BLaER1 (cell line): ENCODE measurements around the gene CRYL1.

Experiments
- H3K27ac ChIP-seq: shearing (Covaris generic); formaldehyde crosslinking; 2 replicates; pipeline ENCODE4 v1.8.1; 2022
- H3K27me3 ChIP-seq: shearing (Covaris generic); formaldehyde crosslinking; 2 replicates; pipeline ENCODE4 v1.8.1; 2022
- H3K36me3 ChIP-seq: shearing (Covaris generic); formaldehyde crosslinking; 2 replicates; pipeline ENCODE4 v1.8.1; 2022
- H3K4me1 ChIP-seq: shearing (Covaris generic); formaldehyde crosslinking; 2 replicates; pipeline ENCODE4 v1.8.1; 2022
- H3K4me2 ChIP-seq: shearing (Covaris generic); formaldehyde crosslinking; 2 replicates; pipeline ENCODE4 v1.8.1; 2022
- H3K4me3 ChIP-seq: shearing (Covaris generic); formaldehyde crosslinking; 2 replicates; pipeline ENCODE4 v1.8.1; 2022
- H3K9ac ChIP-seq: shearing (Covaris generic); formaldehyde crosslinking; 2 replicates; pipeline ENCODE4 v1.8.1; 2022
- H3K9me3 ChIP-seq: shearing (Covaris generic); formaldehyde crosslinking; 2 replicates; pipeline ENCODE4 v1.8.1; 2022
- H4K20me1 ChIP-seq: shearing (Covaris generic); formaldehyde crosslinking; 2 replicates; pipeline ENCODE4 v1.8.1; 2022
- Cebpa-rat ChIP-seq: shearing (Covaris generic); IDR thresholded peaks from 2 replicates; pipeline ENCODE4 v1.8.1; 2022

The CRYL1 gene

DNA sequence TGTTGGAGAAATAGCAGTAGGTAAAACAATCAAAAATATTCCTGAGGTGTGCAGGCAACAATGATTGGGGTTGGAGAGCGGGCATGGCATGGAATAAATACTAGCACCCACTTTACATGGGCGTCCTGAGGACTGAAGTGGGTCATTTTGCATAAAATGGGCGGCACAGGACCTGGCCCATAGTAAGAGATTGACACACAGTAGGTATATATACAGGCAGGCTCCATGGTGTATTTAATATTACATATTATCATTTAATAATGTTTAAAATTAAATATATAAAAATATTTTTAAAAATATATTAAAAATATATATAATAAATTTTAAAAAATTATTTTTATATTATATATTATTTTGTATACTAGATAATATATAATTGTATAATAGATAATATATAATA is 48.3 kb downstream of the CRYL1 start:
- Histone ChIP-seq H3K4me1 (peaks cover 77% of the 10 kb centered on the region), H3K4me3 (no peak overlapping the region), H3K27ac (peak overlapping the region; percentile 94; the same call in 1 of the 2 replicates), H3K27me3 (no peaks in the 10 kb centered on the region), H3K9me3 (no peaks in the 10 kb centered on the region), H3K36me3 (no peaks in the 10 kb centered on the region; the same call in 1 of the 2 replicates), H3K4me2 (peak overlapping the region; percentile 97; the same call in 1 of the 2 replicates), H4K20me1 (no peaks in the 10 kb centered on the region), H3K9ac (no peak overlapping the region)
- no peak for TF ChIP-seq Cebpa-rat

DNA sequence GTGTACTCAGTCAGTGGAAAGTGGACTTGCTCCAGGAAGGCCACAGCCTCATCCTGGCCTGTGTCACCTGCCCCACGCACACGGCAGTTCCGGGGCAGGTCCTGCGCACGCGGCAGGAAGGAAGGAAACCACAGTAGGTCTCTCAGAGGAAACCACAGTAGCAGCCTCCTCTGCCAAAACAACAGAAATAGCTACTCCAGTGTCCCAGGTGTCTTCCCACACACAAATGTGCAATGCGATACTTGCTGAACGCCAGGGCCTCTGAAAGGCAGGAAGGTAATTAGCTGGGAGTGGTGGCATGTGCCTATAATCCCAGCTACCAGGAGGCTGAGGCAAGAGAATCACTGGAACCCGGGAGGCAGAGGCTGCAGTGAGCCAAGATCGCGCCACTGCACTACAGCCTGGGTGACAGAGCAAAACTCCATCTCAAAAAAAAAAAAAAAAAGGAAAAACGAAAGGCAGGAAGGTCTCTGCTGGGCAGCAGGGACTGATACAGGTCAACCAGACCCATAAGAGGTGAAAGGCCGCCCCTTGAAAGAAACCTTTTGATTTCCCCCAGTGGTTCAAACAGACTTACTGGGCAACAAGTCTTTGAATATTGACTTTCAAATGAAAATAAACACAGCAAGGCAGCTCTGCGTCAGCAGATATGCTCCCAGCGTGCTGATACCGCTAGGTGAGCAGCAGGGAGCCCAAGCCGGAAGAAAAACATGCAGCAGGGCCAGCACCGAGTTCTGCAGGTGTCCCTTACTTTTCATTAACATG is 49.5 kb downstream of the CRYL1 start:
- no peaks in the 10 kb centered on the region; the same call in 1 of the 2 replicates for H3K36me3 ChIP-seq
- H3K27ac ChIP-seq = peak overlapping the region; percentile 94
- TF ChIP-seq Cebpa-rat = no peak
- H3K4me3 ChIP-seq = peak overlapping the region; percentile 54
- no peaks in the 10 kb centered on the region for H3K27me3 ChIP-seq
- H3K4me2 ChIP-seq = peak overlapping the region; percentile 97
- H4K20me1 ChIP-seq = no peaks in the 10 kb centered on the region
- H3K9ac ChIP-seq = peak overlapping the region; percentile 81
- H3K9me3 ChIP-seq = peaks cover 6% of the 10 kb centered on the region
- H3K4me1 ChIP-seq = peaks cover 77% of the 10 kb centered on the region

DNA sequence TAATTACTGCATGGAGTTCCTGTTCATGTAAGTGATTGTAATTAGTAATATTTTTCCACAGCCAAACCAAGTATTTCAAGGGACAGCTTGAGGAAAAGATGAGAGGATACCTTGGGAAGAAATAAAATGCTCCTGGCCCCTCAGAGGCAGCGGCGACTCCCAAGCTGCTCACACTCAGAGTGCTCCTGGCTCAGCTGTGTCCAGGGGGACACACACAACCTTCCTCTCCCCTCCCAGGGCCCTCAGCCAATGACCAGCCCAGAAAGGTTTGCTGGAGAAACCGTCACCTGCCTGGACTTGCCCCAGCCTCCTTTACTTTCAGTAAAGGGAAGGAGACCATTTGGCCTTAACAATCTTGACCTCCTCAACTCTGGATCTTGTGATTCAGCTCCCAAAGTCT is 51.1 kb downstream of the CRYL1 start:
- H3K4me1 ChIP-seq = peaks cover 63% of the 10 kb centered on the region
- no peak overlapping the region for H3K9ac ChIP-seq
- peaks cover 14% of the 10 kb centered on the region for H3K9me3 ChIP-seq
- TF ChIP-seq Cebpa-rat = no peak
- H4K20me1 ChIP-seq = no peaks in the 10 kb centered on the region
- peak overlapping the region; percentile 97 for H3K4me2 ChIP-seq
- H3K36me3 ChIP-seq = no peaks in the 10 kb centered on the region; the same call in 1 of the 2 replicates
- peak overlapping the region; percentile 94 for H3K27ac ChIP-seq
- H3K4me3 ChIP-seq = no peak overlapping the region
- no peaks in the 10 kb centered on the region for H3K27me3 ChIP-seq

DNA sequence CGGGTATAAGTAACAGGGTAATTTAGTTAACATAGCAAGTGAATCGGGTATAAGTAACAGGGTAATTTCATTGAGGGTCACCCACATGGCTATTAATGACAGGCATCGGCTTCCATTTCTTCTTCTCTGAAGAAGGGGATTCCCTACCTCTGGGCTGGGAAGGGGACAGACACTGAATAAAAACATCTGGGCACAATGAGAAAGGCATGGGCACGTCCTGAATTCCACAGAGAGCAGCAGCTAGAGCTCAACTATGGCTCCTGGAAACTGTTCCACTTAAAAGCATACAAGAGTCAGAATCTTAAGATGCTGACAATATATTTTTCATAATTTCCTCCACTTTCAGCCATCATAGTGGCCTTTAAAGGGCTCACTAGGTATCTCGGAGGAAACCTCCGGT is 51.8 kb downstream of the CRYL1 start:
- peak overlapping the region; percentile 94 for H3K27ac ChIP-seq
- H3K4me1 ChIP-seq = peaks cover 63% of the 10 kb centered on the region
- H3K4me3 ChIP-seq = no peak overlapping the region
- no peak for TF ChIP-seq Cebpa-rat
- H3K9me3 ChIP-seq = peaks cover 14% of the 10 kb centered on the region
- H3K4me2 ChIP-seq = peak overlapping the region; percentile 18
- no peaks in the 10 kb centered on the region for H4K20me1 ChIP-seq
- H3K36me3 ChIP-seq = no peaks in the 10 kb centered on the region; the same call in 1 of the 2 replicates
- no peaks in the 10 kb centered on the region for H3K27me3 ChIP-seq
- H3K9ac ChIP-seq = no peak overlapping the region

DNA sequence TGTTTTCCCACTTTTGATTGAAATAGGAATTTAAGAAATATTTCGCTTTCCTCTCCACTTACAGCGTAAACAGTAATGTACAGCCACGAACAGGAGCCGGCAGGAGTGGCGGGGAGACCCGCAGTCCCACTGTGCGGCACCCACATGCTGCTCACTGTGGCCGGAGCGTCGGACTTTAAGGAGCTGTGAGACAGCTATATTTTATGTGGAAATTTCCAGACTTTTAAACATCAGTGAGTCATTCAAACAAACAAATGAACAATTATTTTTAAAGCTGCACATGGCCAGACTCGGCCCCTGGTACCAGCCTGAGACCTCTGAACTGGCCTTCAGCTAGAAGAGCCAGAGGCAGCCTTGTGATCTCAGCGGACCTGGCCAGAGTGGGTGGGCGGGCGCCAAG is 52.5 kb downstream of the CRYL1 start:
- TF ChIP-seq Cebpa-rat = no peak

DNA sequence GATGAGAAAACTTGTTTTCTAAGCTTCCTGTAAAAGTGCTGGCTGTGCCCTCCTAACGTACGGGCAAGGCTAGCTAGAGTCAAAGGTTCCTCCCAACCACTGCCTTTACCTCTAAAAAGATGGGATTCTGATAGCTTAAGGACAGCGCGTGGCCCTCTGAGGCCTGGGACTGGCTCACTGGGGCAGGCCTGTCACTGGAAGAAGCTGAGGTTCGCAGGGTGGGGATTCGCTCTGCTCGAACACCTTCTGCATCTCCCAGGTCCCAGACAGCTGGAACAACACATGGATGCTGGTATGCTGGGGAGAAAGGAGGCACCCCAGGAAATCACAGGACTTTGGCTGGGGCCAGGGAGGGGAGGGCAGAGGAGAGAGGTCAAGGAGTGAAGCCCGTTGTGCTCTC is 53.1 kb downstream of the CRYL1 start:
- peak overlapping the region; percentile 65 for H3K4me2 ChIP-seq
- H3K4me1 ChIP-seq = peaks cover 67% of the 10 kb centered on the region
- H3K27me3 ChIP-seq = no peaks in the 10 kb centered on the region
- no peak for TF ChIP-seq Cebpa-rat
- 0 out of 2 replicates have a peak overlapping the region, but pooled peaks have one; percentile 24 for H3K9ac ChIP-seq
- H3K27ac ChIP-seq = peak overlapping the region; percentile 68
- H3K36me3 ChIP-seq = no peaks in the 10 kb centered on the region; the same call in 1 of the 2 replicates
- no peaks in the 10 kb centered on the region for H4K20me1 ChIP-seq
- peaks cover 14% of the 10 kb centered on the region for H3K9me3 ChIP-seq
- H3K4me3 ChIP-seq = no peak overlapping the region

More for the DNA sequence above, 52.5 kb downstream of the CRYL1 start:
- Histone ChIP-seq H3K4me2 (peak overlapping the region; percentile 65), H3K4me1 (peaks cover 63% of the 10 kb centered on the region), H3K27me3 (no peaks in the 10 kb centered on the region), H3K9me3 (peaks cover 14% of the 10 kb centered on the region), H3K36me3 (no peaks in the 10 kb centered on the region; the same call in 1 of the 2 replicates), H3K4me3 (no peak overlapping the region), H4K20me1 (no peaks in the 10 kb centered on the region), H3K9ac (peak overlapping the region; percentile 24; the same call in 1 of the 2 replicates), H3K27ac (peak overlapping the region; percentile 68)

DNA sequence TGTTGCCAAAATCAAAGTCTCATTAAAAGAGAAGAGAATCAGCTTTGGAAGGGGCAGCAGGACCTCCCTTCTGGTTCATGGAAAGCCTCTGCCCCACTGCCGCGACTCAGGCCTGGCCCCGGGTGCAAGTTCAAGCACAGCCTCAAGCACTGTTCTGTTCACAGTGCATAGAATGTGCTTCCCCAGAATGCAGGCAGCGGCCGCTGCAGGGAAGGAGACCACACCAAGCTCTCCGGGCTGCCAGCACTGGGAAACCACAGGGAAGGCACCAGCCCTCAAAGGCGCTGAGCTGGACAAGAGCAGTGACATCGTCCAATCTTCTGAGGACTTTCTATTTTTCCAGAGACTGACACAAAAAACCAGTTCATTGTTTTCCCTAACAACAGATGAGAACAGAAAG is 55.5 kb downstream of the CRYL1 start:
- H3K27me3 ChIP-seq = no peaks in the 10 kb centered on the region

DNA sequence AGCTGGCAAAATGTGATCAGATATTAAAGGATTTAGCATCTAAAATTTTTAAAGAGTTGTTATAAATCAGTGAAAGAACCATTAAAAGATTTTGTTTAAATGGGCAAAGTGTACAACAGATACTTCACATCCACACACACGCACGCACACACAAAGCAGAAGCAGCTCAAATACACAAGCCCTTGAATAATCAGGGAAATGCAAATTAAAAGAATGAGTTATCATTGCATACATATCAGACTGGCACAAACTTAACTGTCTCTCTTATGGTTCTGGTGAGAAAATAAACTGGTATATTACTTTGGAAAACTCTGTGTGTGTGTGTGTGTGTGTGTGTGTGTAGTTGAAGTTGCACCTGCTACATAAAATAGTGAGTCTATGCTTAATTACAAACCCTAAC is 59.3 kb downstream of the CRYL1 start:
- no peaks in the 10 kb centered on the region for H3K27me3 ChIP-seq
- H3K27ac ChIP-seq = no peak overlapping the region
- peaks cover 11% of the 10 kb centered on the region for H3K9me3 ChIP-seq
- no peak overlapping the region for H3K4me2 ChIP-seq
- H3K4me3 ChIP-seq = no peak overlapping the region
- H3K4me1 ChIP-seq = peaks cover 11% of the 10 kb centered on the region
- TF ChIP-seq Cebpa-rat = no peak
- no peaks in the 10 kb centered on the region for H3K36me3 ChIP-seq
- no peak overlapping the region for H3K9ac ChIP-seq
- no peaks in the 10 kb centered on the region for H4K20me1 ChIP-seq

More for the DNA sequence above, 55.5 kb downstream of the CRYL1 start:
- no peak overlapping the region for H3K27ac ChIP-seq
- no peaks in the 10 kb centered on the region; the same call in 1 of the 2 replicates for H3K36me3 ChIP-seq
- no peak overlapping the region for H3K9ac ChIP-seq
- H3K4me3 ChIP-seq = no peak overlapping the region
- no peak overlapping the region for H3K4me2 ChIP-seq
- TF ChIP-seq Cebpa-rat = no peak
- H3K9me3 ChIP-seq = peaks cover 14% of the 10 kb centered on the region
- H3K4me1 ChIP-seq = peaks cover 46% of the 10 kb centered on the region
- H4K20me1 ChIP-seq = no peaks in the 10 kb centered on the region

DNA sequence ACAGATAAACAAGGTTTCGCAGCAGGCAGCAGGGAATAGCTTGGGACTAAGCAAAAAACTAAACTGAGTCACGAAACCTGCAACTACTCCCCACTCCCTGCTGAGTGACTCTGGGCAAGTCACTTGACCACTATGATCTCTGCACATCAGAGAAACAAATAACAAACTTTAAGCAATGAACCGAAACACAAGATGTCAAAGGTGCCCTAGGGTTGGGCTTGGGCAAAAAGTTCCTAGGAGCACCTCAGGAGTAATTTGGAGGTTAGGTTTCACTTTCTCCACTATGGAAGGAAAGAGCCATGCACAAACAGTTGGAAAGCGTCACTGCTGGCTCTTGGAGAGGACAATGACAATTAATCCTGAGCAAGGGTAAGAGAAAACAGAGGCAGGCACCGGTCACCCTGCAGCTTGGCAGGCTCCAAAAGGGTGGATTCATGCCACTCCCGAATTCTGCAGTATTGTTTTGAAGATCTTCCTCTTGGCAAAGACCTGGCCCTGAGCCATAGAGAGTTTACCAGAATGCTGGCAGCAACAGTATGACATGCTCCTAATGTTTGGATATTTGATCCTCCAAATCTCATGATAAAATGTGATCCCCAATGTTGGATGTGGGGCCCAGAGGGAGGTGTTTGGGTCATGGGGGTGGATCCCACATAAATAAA is 60.3 kb downstream of the CRYL1 start:
- peaks cover 20% of the 10 kb centered on the region for H3K4me1 ChIP-seq
- H3K27ac ChIP-seq = no peak overlapping the region
- H3K9me3 ChIP-seq = 0 out of 2 replicates have a peak, but pooled peaks cover 5% of the 10 kb centered on the region
- TF ChIP-seq Cebpa-rat = no peak
- no peak overlapping the region for H3K4me2 ChIP-seq
- H4K20me1 ChIP-seq = no peaks in the 10 kb centered on the region
- no peaks in the 10 kb centered on the region for H3K36me3 ChIP-seq
- H3K9ac ChIP-seq = no peak overlapping the region
- no peaks in the 10 kb centered on the region for H3K27me3 ChIP-seq
- no peak overlapping the region for H3K4me3 ChIP-seq

DNA sequence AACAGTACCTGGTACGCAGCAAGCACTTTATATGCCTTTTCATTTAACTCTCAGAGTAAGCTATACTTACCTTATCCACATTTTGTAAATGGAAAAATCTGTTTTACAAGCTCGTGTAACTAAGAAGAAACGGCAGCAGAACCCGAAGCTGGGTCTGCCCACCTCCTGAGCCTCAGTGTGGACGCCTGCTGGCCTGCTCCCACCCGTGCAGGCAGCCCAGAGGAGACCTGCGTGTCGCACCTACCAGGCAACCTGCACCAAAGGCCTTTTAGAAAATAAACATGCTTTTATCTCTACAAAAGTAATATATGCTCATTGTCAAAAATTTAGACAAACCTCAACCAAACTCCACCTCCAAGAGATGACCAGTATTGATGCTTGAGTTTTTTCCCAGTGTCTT is 62.7 kb downstream of the CRYL1 start:
- no peaks in the 10 kb centered on the region for H3K36me3 ChIP-seq
- peaks cover 8% of the 10 kb centered on the region for H3K9me3 ChIP-seq
- H3K4me2 ChIP-seq = no peak overlapping the region
- no peak for TF ChIP-seq Cebpa-rat
- H3K27ac ChIP-seq = no peak overlapping the region
- H3K4me1 ChIP-seq = peaks cover 29% of the 10 kb centered on the region
- no peak overlapping the region for H3K9ac ChIP-seq
- H3K4me3 ChIP-seq = no peak overlapping the region
- H3K27me3 ChIP-seq = no peaks in the 10 kb centered on the region
- no peaks in the 10 kb centered on the region for H4K20me1 ChIP-seq
